Mesothelial cell of epicardium (in vitro differentiated cells): Measurements from ENCODE around the gene CEMP1. TPM values are rescaled to one million over a fixed set of nuclear protein-coding genes. Genes with fewer than 3 reads are reported as not detected.

Experiments used
- DNase-seq, 2 experiments: peaks; one replicate each; pipeline ENCODE4 v3.0.0; 2021; ENCODE audit warnings: low spot score in 2 of 2; ENCODE audit not compliant: unreplicated experiment in 2 of 2
- H3K27ac Mint-ChIP-seq: 2 replicates; pipeline ENCODE4 v1.8.0; 2021; ENCODE audit warnings: mixed read lengths
- H3K27me3 Mint-ChIP-seq: 2 replicates; pipeline ENCODE4 v1.8.0; 2021; ENCODE audit warnings: low read depth, mixed read lengths
- H3K36me3 Mint-ChIP-seq: 2 replicates; pipeline ENCODE4 v1.8.0; 2021; ENCODE audit warnings: mixed read lengths
- H3K4me1 Mint-ChIP-seq: 2 replicates; pipeline ENCODE4 v1.8.0; 2021; ENCODE audit warnings: mixed read lengths
- H3K4me3 Mint-ChIP-seq: 2 replicates; pipeline ENCODE4 v1.8.0; 2021; ENCODE audit warnings: mild to moderate bottlenecking, moderate library complexity, mixed read lengths
- H3K9me3 Mint-ChIP-seq: 2 replicates; pipeline ENCODE4 v1.8.0; 2021; ENCODE audit warnings: mixed read lengths
- total RNA-seq: library from RNA; stranded (reverse); gene quantifications from 3 replicates; pipeline ENCODE4 v1.2.1, GENCODE V29; 2021
- TF ChIP-seq, protein P1 (sequence below): fragments of 200-600 bp; sonication (generic); IDR thresholded peaks from one replicate; pipeline ENCODE4 v1.5.0; 2021; ENCODE audit warnings: antibody characterized with exemption; ENCODE audit not compliant: unreplicated experiment

Gene CEMP1
- total RNA-seq, 1 donor from 2014 or later: 1.1 TPM

DNA sequence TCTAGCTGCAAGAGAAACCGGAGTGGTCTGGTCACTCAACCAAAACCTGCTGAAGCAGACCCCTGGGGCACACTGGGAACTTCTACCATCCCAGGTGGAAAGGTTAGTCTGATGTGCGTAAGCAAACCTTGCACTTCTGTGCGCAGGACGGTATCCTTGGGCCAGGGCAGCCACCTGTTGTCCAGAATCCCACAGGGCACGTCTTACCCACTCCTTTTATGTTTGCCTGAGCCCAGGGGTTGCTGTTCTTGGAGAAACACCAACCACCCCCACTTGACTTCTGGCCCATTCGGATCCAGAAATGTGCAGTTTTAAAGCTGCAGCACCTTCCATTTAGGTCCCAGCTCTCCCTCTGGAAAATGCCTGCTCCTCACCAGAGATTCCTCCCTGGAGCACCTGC is 37.6 kb downstream of the CEMP1 start:
- H3K9me3 Mint-ChIP-seq: no peaks in the 10 kb centered on the region
- H3K36me3 Mint-ChIP-seq: peaks cover 5% of the 10 kb centered on the region
- DNase-seq: no peak
- H3K4me3 Mint-ChIP-seq: no peak overlapping the region
- TF ChIP-seq, protein P1, sequence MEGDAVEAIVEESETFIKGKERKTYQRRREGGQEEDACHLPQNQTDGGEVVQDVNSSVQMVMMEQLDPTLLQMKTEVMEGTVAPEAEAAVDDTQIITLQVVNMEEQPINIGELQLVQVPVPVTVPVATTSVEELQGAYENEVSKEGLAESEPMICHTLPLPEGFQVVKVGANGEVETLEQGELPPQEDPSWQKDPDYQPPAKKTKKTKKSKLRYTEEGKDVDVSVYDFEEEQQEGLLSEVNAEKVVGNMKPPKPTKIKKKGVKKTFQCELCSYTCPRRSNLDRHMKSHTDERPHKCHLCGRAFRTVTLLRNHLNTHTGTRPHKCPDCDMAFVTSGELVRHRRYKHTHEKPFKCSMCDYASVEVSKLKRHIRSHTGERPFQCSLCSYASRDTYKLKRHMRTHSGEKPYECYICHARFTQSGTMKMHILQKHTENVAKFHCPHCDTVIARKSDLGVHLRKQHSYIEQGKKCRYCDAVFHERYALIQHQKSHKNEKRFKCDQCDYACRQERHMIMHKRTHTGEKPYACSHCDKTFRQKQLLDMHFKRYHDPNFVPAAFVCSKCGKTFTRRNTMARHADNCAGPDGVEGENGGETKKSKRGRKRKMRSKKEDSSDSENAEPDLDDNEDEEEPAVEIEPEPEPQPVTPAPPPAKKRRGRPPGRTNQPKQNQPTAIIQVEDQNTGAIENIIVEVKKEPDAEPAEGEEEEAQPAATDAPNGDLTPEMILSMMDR: no peak
- H3K4me1 Mint-ChIP-seq: peaks cover 1% of the 10 kb centered on the region
- no peaks in the 10 kb centered on the region for H3K27me3 Mint-ChIP-seq
- H3K27ac Mint-ChIP-seq: no peak overlapping the region

GRCh38 chr16:2492292-2492691 is 38.9 kb downstream of the CEMP1 start:
- H3K36me3 Mint-ChIP-seq: no peaks in the 10 kb centered on the region
- TF ChIP-seq, protein P1: no peak
- no peaks in the 10 kb centered on the region for H3K9me3 Mint-ChIP-seq
- peaks cover 11% of the 10 kb centered on the region for H3K4me1 Mint-ChIP-seq
- no peak overlapping the region for H3K4me3 Mint-ChIP-seq
- H3K27ac Mint-ChIP-seq: no peak overlapping the region
- no peaks in the 10 kb centered on the region for H3K27me3 Mint-ChIP-seq
- DNase-seq: no peak

DNA sequence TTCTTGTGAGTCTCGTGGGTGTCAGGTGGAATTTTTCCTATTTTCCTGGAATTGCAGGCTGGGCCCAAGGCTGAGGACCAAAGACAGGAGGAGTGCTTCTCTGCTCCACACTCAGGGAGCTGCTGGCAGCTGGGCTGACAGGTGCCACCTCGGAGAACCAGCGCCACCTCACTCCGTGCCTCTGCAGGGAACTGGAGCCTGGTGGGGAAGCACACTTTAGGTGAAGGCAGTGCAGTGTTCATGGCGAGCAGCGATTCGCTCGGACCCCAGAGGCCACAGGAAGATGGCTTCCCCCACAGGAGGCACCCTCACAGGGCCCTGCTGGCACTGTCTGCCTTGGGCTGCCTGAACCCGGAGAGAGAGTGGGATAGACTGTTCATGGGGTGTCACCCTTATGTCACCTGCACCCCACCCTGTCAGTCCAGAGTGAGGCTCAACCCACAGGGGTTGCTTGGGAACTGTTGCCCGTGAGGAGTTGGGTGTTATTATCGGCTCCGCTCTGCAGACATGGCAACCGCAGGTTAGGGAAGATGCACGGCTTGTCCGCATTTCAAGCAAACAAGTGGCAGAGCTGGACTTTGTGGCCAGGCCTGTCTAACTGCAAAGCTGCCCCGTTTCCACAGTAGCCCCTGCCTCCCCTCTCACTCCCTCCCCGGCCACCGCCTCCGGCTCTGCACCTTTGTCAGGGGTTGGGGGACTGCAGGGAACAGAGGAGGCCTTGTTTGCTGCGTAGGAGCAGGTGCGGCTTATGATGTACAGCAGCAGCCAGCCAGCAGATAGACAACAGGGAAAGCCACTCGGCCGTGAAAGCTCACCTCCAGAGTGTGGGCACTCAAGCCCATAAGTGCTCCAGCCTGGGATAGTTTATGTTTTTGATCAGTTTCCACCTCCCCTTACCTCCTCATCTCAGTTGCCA is 40.8 kb downstream of the CEMP1 start:
- H3K9me3 Mint-ChIP-seq: no peaks in the 10 kb centered on the region
- H3K27me3 Mint-ChIP-seq: no peaks in the 10 kb centered on the region
- no peaks in the 10 kb centered on the region for H3K36me3 Mint-ChIP-seq
- TF ChIP-seq, protein P1: no peak
- H3K27ac Mint-ChIP-seq: no peak overlapping the region
- DNase-seq: no peak
- no peak overlapping the region for H3K4me3 Mint-ChIP-seq
- peaks cover 18% of the 10 kb centered on the region for H3K4me1 Mint-ChIP-seq

GRCh38 chr16:2489581-2489980 is 41.6 kb downstream of the CEMP1 start:
- H3K4me1 Mint-ChIP-seq: peaks cover 21% of the 10 kb centered on the region
- no peak for DNase-seq
- no peak overlapping the region for H3K27ac Mint-ChIP-seq
- H3K4me3 Mint-ChIP-seq: no peak overlapping the region
- no peaks in the 10 kb centered on the region for H3K9me3 Mint-ChIP-seq
- TF ChIP-seq, protein P1: no peak
- no peaks in the 10 kb centered on the region for H3K27me3 Mint-ChIP-seq
- no peaks in the 10 kb centered on the region for H3K36me3 Mint-ChIP-seq

GRCh38 chr16:2487903-2488531 is 43.2 kb downstream of the CEMP1 start:
- TF ChIP-seq, protein P1: no peak
- peaks cover 21% of the 10 kb centered on the region for H3K4me1 Mint-ChIP-seq
- no peak overlapping the region for H3K4me3 Mint-ChIP-seq
- no peaks in the 10 kb centered on the region for H3K27me3 Mint-ChIP-seq
- no peaks in the 10 kb centered on the region for H3K36me3 Mint-ChIP-seq
- H3K9me3 Mint-ChIP-seq: no peaks in the 10 kb centered on the region
- H3K27ac Mint-ChIP-seq: no peak overlapping the region
- DNase-seq: no peak
